GM20431 (cell line): ENCODE results near the gene SZT2.

Source experiments
- in situ Hi-C: fragments of 300-500 bp; cut with MseI, MboI; formaldehyde crosslinking; loops from one replicate; pipeline ENCODE4 v1.15.0; 2020; ENCODE audit warnings: low sequenced_read_pairs; ENCODE audit not compliant: unreplicated experiment

Gene SZT2

DNA sequence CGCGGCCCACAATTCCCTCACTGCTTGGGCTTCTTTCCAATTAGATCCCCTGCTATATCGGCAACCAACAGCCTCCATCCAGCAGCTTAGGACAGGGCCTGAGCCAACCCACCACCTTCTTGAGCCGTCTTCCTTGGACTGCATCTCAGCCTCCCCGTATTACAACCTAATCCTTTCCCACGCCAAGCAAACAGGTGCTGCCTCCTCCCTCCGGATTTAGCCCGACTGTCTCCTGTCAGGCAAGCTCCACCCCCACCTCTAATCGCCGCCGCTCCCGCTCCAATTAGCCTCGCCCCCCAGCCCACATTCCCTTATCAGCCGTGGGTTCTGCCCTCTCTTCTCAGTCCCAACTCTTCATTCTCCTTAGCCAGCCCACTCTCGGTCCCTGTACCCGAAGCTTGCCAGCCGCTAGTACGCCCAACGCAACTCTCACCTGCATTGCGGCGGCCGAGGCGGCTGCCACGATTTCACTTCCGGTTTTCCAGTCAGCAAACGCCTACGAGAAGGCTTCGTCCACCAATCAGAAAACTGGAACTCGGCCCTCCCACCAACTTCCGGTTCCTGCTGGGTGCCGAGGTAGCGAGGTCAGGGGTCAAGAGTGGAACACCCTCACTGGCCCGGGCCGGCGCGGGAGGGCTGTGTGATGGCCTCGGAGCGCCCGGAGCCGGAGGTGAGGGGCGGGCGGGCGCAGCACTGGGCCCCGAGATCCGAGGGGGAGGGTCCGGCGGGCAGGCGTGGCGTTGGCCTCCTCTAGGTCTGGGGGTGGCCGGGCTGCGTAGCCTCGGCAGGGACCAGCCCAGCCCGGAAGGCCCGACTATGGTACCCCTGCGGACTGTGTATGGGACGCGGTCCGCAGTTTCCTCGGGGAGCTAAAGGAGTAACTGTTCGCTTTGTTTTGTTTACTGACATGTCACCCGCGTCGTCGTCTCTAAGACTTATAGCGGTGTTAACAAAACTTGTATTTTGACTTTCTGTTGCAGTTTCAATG, at the start of gene SZT2, which contains the start of gene MED8:
SZT2 (plus strand) TSS at position 574 of the 988 bp plus-strand sequence; CDS start at position 644, 70 bp downstream.
MED8 (minus strand) TSS at position 475 of the 988 bp plus-strand sequence; CDS start at position 439, 36 bp downstream.
- in situ Hi-C loops, result no loop called here

GRCh38 chr1:43340559-43340958, 49.1 kb upstream of the SZT2 start:
- in situ Hi-C loops, result no loop called here

DNA sequence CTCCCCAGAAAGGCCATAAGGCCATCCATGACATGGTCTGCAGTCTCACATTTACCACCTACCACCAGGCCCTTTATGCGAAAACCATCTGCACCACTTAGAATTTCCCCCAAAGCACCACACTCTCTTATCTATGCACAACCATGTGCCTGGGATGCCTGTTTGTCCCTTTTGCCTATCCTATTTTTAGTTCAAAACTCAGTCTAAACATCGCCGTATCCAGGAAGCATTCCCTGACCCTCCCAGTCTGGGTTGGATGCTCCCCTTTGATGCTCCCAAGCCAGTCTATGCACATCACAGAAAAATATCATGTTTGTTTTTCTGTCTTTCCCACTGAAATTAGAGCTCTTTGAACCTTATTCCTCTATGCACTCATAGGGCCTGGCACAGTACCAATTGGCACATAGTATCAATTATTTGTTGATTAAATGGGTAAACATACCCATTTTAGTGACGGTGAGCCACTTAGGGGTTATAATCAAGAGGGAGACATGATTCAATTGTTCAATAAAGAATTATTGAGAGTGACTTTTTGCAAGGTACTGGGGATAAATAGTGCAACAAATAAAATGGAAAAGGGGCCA, 45.3 kb upstream of the SZT2 start:
- in situ Hi-C loops, result no loop called here

DNA sequence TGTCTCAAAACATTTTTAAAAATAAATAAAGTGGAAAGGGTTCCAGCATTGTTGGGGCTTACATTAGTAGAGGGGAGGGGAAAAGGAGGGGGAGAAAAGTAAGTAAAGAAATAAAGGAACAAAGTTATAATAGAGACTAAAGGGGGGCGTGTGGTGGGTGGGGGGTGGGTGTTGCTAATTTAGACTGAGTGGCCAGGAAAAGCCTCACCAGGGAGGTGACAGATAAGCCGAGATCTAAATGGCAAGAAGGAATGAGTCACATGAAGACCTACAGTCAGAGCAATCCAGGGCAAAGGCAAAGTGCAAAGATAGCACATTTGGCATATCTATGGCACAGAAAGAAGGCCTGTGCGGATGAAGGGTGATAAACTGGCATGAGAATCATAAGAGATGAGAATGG, 44.6 kb upstream of the SZT2 start:
- in situ Hi-C loops, result no loop called here

GRCh38 chr1:43346636-43347035, 43.1 kb upstream of the SZT2 start:
- in situ Hi-C loops, result no loop called here

DNA sequence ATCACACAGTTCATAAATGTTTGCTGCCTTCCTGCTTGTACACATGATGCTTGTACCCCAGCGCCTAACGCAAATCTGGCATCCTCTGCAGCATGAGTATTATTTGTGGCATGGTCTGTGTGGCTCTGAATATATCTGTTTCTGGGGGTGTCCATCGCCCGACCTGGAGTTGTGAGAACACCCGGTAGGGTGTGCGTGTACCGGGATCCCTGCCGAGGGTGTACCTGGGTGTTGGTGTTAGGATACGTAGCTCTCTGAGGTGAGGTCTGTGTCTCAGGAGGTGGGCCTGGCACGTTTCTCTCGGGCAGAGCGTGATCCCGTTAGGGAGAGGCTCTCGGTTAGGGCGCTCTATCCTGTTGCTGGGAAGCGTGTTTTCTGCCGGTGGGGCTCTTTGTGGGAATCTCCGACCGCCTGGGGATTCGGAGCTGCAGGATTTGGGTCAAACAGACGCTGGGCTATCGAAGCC, 41.3 kb upstream of the SZT2 start:
- in situ Hi-C loops, result no loop called here

GRCh38 chr1:43348809-43349593, 40.7 kb upstream of the SZT2 start:
- in situ Hi-C loops, result no loop called here

- in situ Hi-C loops, result no loop called here
Observed at GRCh38 chr1:43349594-43350306, 39.9 kb upstream of the SZT2 start.

DNA sequence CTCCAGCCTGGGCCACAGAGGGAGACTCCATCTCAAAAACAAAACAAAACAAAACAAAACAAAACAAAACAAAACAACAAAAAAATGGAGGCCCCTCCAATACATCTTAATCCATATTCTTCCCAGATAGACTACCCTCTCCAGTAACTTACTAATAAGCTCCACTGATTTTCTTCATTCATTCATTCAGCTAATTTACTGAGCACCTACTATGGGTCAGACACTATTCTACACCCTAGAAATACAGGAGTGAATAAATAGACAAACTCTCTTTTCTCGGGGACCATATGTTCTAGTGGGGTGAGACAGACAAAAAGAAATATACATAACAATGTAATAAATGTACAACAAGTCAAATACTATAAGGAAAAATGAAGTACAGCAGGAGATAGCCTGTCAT, 38.7 kb upstream of the SZT2 start:
- in situ Hi-C loops, result no loop called here

DNA sequence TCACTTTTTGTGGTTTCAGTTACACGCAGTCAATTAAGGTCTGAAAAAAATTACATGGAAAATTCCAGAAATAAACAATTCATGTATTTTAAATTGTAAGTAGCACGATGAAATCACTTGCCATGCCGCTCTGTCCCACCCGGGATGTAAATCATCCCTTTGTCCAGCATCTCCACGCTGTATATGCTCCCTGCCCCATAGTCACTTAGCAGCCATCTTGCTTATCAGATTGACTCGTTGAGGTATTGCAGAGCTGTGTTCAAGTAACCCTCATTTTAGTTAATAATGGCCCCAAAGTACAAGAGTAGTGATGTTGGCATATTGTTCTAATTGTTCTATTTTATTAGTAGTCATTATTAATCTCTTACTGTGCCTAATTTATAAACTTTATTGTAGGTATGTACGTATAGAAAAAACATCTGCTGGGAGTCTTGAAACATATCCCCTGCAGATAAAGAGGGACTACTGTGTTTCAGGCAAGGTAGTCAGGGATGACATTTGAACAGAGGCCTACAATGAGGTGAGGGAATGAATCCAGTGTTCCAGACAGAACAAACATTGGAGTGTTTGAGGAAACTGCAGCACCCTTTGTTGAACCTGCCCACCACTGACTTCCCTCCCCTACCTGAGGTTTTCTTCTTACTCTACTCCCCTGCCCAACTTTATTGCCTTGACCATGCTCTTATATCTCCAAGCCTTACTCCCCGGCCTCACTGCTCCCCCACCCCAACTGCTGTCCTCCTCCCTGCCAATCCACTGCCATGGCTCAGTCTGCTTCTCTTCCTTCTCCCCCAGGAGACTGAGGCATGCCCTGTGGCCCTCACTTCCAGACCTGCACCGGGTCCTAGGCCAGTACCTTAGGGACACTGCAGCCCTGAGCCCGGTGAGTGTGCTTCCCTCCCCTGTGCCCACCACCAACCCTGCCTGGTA, 38.0 kb upstream of the SZT2 start:
- in situ Hi-C loops, result no loop called here

- in situ Hi-C loops, result no loop called here
Observed at GRCh38 chr1:43352351-43352705, 37.4 kb upstream of the SZT2 start.

- in situ Hi-C loops, result no loop called here
Observed at GRCh38 chr1:43352881-43353280, 36.8 kb upstream of the SZT2 start.

GRCh38 chr1:43354471-43354870, 35.2 kb upstream of the SZT2 start:
- in situ Hi-C loops, result no loop called here

DNA sequence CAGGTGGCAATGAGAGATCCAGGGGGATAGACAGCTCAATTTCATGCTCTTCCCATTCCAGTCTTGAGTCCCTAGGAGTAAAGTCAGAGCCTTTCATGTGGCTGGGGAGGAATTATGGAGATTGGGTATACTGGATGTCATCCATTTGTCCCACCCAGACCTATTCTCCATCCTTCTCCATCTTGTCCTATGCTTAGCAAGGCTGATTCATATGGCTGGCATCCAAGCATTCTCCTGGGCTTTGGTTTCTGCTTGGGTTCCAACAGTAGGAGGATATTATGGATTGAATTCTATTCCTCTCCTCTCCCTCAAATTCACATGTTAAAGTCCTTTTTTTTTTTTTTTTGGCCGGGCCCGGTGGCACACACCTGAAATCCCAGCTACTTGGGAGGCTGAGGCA, 34.8 kb upstream of the SZT2 start:
- in situ Hi-C loops, result no loop called here

DNA sequence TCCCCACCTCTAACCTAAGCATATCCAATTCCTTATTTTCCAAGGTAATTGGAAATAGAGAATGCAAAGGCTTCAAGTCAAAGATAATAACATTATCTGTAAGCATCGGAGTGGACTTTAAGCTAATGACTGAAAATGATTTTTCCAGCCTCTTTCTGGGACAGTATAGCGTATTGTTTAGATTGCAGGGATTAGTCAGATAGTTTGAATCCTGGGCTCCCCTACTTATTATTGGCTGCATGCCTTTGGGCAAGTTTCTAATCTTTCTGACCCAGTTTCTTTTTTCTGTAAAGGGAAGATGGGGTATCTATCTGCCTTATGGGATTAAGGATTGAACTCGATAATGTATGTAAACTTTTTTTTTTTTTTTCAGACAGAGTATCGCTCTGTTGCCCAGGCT, 32.4 kb upstream of the SZT2 start:
- in situ Hi-C loops, result no loop called here

GRCh38 chr1:43358121-43358745, 31.5 kb upstream of the SZT2 start:
- in situ Hi-C loops, result no loop called here

DNA sequence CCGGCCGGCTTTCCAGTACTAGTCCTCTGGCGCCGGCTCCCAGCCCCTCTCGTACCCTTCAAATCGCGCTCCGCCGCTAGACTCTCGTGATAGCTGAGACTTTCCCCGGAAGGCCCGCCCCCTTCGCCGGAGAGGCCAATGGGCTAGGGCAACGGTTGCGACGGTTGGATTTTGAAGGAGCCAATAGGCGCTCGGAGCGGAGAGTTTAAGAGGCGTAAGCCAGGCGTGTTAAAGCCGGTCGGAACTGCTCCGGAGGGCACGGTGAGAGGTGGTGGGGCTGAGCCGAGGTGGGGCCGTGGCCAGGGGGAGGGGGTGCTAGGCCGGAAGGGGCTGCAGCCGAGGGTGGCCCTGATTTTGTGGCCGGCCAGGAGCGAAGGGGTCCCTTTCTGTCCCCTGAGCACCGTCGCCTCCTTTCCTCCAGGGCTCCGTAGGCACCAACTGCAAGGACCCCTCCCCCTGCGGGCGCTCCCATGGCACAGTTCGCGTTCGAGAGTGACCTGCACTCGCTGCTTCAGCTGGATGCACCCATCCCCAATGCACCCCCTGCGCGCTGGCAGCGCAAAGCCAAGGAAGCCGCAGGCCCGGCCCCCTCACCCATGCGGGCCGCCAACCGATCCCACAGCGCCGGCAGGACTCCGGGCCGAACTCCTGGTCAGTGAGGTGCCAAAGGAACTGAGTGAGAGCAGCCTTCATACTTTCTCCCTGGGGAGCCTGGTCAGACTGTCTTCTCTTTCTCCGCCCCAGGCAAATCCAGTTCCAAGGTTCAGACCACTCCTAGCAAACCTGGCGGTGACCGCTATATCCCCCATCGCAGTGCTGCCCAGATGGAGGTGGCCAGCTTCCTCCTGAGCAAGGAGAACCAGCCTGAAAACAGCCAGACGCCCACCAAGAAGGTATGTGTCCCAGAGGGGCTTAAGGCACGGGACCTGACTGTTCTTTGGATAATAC, 30.7 kb upstream of the SZT2 start, which contains the start of gene CDC20:
CDC20 (plus strand) TSS at position 236 of the 948 bp plus-strand sequence; CDS start at position 471, 235 bp downstream.
- in situ Hi-C loops, result no loop called here
